ENCODE measurements around the gene NPIPA8.
"Not testable (repeated sequence)": the region's sequence is repeated elsewhere in the genome, so short reads cannot be mapped to it uniquely, and the experiment has no call there.

DNA sequence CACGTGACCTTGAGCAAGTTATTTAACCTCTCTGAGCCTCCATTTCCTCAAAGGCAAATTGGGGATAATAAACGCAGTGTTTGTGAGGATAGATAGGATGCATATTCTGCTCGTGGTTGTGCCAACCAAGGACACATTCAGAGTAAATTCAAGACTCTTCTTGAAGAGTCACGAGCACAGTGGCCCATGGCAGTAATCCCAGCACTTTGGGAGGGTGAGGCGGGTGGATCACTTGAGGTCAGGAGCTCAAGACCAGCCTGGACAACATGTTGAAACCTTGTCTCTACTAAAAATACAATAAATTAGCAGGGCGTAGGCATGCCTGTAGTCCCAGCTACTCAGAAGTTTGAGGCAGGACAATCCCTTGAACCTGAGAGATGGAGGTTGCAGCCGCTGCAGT is 39.6 kb downstream of the NPIPA8 start:
- TF ChIP-seq CTCF, POLR2A (IDR thresholded peaks at IDR 0.05): not testable (repeated sequence)
